ENCODE data around the gene ZNF638.

- TF ChIP-seq POLR2A (IDR thresholded peaks at IDR 0.05) (no peak), CTCF (IDR thresholded peaks at IDR 0.05) (no peak)
These were observed 131.7 kb downstream of the ZNF638 start for GRCh38 chr2:71463342-71463654.
